ENCODE results near the gene PRIMA1.

PRIMA1 gene

DNA sequence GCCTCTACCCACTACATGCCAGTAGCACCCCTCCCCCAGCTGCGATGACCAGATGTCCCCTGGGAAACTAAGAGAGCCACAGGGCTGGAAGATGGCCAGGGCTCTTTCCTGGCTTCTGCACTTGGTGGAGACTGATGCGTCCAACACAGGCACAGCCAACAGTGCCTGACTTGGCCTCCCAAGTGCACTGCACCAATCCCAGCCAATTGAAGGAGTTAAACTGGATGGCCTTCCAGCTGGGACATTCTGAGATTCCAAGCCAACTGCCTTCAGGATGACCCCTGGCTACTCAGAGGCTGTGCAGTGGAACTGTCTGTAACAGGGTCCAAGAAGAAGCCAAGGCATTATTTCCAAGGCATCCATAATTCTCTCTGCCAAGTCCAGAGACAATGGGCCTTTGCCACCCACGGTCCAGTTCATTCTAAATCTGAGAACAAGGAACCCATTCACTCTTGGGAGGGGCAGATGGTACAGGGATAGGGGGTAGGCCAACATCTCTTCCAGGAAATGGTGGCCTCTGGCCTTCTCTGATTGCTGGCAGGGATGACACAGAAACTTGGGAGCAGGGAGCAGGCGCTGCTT, 35.2 kb downstream of the PRIMA1 start:
- no peak for DNase-seq

- no peak for DNase-seq
These were observed 36.2 kb downstream of the PRIMA1 start for GRCh38 chr14:93751946-93752655.

DNA sequence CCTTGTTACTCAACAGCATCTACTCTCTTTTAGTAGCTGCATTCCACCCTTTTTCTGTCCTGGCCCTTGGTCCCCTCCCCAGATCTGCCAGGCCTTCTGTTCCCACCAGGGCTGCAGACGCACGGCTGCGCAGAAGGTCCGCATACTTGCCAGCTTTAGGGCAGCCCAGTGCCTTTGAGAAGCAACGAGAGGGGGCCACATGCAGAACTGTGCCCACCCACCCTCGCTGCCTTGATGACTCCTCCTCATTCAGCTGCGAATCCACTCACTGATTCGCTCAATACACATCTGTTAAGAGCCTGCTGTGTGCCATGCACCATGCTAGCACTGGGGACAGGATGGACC, 39.2 kb downstream of the PRIMA1 start:
- DNase-seq: no peak

- no peak for DNase-seq
These were observed 39.8 kb downstream of the PRIMA1 start for GRCh38 chr14:93748208-93749075.

DNA sequence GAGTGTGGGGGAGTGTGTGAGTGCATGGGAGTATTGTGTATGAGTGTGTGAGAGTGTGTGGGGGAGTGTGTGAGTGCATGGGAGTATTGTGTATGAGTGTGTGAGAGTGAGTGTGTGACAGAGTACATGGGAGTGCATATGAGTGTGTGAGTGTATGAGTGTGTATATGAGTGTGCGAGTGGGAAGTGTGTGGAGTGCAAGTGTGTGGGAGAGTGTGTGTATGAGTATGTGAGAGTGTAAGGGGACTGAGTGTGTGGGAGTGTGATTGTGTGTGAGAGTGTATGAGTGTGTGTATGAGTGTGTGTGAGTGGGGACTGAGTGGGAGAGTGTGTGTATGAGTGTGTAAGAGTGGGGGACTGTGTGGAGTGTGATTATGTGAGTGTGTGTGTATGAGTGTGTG, 40.7 kb downstream of the PRIMA1 start:
- DNase-seq: no peak

DNA sequence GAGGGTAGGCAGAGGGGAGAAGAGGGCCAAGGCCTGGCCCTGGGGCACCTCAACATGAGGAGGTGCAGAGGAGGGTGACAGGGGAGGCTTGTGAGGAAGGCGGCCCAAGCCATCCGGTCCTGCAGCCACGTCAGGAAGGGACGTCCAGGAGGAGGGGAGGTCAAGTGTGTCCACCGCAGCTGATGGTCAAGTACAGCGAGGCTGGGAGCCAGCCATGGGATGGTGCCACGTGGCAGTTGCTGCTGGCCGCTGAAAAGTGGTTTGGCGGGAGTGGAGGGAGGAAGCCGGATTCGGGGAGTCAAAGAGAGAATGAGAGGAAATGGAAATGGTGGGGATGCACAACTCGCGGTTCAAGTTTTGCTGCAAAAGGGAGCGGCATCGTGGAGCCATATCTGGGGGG, 41.2 kb downstream of the PRIMA1 start:
- DNase-seq: no peak

DNA sequence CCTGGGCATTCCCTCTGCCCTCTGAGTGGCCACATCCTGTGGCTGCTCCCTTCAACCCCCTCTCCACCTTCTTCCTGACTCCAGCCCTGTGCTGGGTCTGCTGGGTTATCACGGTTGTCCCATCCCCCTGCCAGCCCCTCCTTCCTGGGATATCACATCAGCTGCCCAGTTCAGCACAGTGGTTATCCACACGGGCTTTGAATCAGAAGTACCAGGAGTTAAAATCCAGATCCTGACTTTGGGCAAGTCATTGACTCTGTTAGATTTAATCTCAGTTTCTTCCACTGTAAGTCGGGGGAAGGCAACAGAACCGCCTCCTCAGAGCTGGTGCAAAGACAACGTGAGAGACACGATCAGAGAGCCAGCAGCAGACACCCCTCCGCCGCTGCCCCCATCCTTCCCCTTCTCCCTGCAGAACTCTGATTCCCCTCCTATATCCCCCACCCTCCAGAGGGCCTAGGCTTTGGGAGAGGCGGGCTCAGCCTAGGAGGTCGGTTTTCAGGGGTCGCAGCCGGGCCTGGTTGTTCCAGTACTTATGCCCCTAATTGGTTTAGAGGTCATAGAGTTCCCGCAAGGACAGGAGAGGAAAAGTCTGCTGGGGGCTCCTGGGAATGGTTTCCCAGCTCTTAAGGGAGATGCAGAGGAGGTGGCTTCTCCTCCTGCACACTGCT, 42.5 kb downstream of the PRIMA1 start:
- no peak for DNase-seq

GRCh38 chr14:93744876-93745275, 43.4 kb downstream of the PRIMA1 start:
- DNase-seq: no peak

GRCh38 chr14:93744176-93744575, 44.1 kb downstream of the PRIMA1 start:
- no peak for DNase-seq

- DNase-seq: no peak
These were observed 44.8 kb downstream of the PRIMA1 start for GRCh38 chr14:93743270-93744060.

- DNase-seq: no peak
These were observed 45.5 kb downstream of the PRIMA1 start for GRCh38 chr14:93742761-93743160.

DNA sequence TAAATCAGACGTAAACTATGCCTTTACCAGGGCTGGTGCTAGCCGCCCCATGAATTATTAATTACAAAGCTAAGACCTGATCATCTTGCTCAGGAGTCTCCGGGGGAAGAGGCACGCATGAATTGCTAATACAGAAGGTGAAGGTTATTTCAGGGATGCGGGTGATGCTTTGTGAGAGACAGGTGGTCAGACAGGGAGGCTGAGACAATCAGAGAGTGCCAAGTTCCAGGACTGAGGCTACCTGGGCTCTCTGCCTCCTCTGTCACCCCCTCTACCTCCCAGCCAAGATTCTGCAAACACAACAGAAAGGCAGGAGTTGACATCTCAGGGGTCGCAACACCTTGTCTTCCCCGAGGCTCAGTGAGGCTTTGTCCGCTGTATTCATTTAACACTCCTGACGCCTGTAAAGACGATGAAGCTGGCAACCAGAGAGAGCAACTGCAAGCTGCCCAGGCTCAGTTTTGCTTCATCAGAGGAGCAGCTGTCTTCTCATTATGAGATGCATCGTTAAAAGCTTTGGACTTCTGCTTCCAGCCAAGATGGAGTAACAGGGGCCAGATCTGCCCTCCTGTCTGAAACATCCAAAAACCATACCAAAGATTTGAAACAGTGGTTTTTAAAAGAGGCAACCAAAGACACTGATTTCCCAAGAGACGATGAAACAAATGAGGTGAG, 46.6 kb downstream of the PRIMA1 start:
- DNase-seq: no peak

GRCh38 chr14:93737634-93738033, 50.7 kb downstream of the PRIMA1 start:
- no peak for DNase-seq

DNA sequence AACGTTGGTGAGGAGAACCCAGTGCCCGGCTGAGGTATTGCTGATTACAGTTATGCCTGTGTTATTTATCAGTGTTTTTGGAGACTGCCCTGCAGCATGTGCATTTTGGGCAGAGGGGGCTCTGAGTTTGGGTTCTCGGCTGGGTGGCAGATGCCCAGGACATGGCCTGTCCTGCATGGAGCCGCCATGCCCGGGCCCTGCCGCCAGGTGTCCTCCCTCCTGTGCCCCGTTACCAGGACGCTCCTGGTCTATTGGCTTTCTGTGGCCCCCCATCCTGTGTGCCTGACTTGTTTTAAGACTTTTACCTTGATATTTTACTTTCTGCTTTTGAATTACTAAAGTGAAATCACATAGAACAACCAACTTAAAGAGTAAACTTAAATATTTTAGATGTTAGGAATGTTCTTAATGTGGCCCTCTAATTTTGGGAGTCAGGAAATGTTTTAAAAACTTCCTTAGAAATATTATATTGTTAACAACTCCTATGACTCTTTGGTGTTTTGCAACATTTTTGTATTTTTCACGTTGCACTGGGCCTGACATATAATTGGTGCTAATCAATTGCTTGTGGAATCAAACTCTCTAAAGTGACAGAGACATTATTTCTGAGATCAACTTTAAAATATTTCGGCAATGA, 51.8 kb downstream of the PRIMA1 start:
- no peak for DNase-seq

GRCh38 chr14:93735206-93735605, 53.1 kb downstream of the PRIMA1 start:
- DNase-seq: no peak

DNA sequence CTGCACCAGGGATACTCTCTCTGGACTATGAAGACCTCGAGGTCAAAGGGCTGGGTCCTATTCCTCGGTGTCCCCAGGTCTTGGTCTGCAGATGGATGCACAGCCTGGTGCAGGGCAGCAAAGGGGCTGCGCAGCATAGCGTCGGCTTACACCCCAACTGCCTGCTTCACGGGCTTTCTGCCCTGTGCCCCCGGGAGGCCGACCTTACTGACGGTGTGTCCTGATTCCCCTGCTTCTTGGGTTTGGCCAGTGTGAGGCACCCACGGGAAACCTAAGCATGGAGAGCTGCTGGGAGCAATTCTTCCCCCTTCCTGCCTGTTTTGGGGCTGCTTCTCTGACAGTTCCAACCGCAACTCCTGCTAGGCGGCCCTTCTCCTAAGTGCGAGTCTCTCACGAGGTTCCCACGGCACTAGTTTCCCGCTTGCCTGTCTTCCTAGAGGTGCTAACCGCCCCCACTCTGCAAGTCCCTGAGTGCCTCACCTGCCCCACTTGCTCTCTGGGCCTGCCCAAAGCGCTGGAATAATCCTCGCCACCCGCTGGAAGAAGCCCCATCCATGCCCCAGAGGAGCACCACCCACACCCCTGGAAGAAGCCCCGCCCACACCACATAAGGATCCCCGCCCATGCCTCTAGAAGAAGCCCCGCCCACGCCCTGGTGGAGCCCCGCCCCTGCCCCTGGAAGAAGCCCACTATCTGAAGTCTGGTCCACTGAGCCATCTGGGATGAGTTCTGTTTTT, 54.0 kb downstream of the PRIMA1 start:
- no peak for DNase-seq

DNA sequence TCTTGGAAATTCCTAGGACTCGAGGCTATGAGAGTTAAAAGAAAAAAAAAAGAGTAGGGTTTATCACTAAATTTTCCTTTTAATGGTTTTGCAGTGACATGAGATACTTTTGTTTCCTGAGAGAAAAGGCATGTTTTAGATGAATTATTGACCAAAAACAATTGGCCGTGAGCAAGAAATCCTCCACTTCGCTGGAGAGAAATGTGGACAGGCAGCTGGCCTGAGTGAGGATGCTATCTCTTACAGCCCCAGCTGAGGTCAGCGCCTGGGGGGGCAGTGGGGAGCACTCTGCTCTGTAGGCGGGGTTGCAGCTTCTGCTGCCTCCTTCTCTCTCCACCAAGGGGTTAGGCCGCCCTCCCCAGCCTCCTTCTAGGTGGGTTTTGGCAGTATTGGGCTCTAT, 54.7 kb downstream of the PRIMA1 start:
- DNase-seq: no peak

DNA sequence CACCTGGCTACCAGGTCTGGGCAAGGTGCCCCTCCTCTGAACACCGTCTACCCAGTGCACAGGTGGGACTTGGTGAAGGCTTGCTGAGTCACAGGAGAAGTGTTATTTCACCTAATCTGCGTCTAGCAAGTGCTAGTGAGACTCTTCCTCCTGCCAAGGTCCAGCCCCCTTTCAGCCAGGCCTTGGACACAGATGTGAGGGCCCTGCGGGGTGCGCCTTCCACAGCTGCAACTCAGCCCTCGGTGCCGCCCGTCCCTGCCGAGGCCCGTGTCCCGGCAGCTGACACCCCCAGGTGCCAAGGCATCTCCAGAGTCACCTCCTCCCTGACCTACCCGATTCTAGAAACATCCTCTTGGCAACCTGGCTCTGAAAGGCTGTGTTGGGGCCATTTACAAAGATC, 55.1 kb downstream of the PRIMA1 start:
- no peak for DNase-seq

- DNase-seq: no peak
These were observed 55.8 kb downstream of the PRIMA1 start for GRCh38 chr14:93732524-93732923.

DNA sequence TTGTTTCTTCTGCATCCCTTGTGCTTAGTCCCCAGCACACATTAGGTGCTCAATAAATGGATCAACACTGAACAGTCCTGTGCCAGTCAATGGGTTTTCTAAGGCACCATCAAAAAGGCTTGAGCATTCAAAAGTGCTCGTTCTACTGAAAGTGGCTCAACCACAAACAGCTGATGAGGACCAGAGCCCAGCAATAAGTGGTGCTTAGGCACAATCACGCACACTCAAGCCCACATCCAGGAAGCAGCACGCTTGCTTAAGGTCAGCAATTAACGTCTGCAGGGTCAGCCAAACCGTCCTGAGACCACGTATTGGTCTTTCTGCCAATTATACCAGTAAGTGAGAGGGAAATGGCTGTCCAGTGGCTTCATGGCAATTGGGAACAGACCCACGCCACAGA, 56.5 kb downstream of the PRIMA1 start:
- DNase-seq: no peak

- DNase-seq: no peak
These were observed 58.3 kb downstream of the PRIMA1 start for GRCh38 chr14:93729993-93730392.

Data from right forelimb (tissue), 1 donor.